A549 (cell line): ENCODE measurements around the gene CACNA1D.

Experiments
- CHD2 ChIP-seq: fragments of 150-350 bp; IDR thresholded peaks from 2 replicates; pipeline ENCODE4 v1.6.1; 2014; ENCODE audit warnings: low read length; ENCODE audit not compliant: partially characterized antibody
- ESRRA ChIP-seq: fragments of 150-350 bp; IDR thresholded peaks from 2 replicates; pipeline ENCODE4 v1.6.1; 2014; ENCODE audit warnings: mild to moderate bottlenecking, low read length, borderline replicate concordance
- JUN ChIP-seq, 2 experiments: fragments of >200 bp; sonication (Bioruptor Twin); formaldehyde crosslinking; IDR thresholded peaks; 2 replicates in 1 of 2; 3 replicates in 1 of 2; pipeline ENCODE4 v1.6.1; 2016 to 2017
- NFE2L2 ChIP-seq: fragments of 150-350 bp; conservative IDR thresholded peaks from 2 replicates; pipeline ENCODE4 v1.6.1; 2014; ENCODE audit warnings: low read length
- POLR2A ChIP-seq: IDR thresholded peaks from 2 replicates; pipeline ENCODE4 v1.6.1; 2012; ENCODE audit warnings: mild to moderate bottlenecking, low read length
- SMC3 ChIP-seq: fragments of >200 bp; sonication (Bioruptor Twin); formaldehyde crosslinking; IDR thresholded peaks from 3 replicates; pipeline ENCODE4 v1.6.1; 2018; ENCODE audit warnings: inconsistent platforms
- ZNF302 ChIP-seq: fragments of 250-450 bp; sonication (Bioruptor Pico); IDR thresholded peaks from 2 replicates; pipeline ENCODE4 v1.9.0; 2021; ENCODE audit warnings: inconsistent platforms, mild to moderate bottlenecking, moderate library complexity
- TF ChIP-seq, protein P1 (sequence below): fragments of >200 bp; sonication (Bioruptor Twin); formaldehyde crosslinking; IDR thresholded peaks from 3 replicates; pipeline ENCODE4 v1.5.1; 2016
- TF ChIP-seq, protein P2 (sequence below): IDR thresholded peaks from 2 replicates; pipeline ENCODE4 v1.6.1; 2012

DNA sequence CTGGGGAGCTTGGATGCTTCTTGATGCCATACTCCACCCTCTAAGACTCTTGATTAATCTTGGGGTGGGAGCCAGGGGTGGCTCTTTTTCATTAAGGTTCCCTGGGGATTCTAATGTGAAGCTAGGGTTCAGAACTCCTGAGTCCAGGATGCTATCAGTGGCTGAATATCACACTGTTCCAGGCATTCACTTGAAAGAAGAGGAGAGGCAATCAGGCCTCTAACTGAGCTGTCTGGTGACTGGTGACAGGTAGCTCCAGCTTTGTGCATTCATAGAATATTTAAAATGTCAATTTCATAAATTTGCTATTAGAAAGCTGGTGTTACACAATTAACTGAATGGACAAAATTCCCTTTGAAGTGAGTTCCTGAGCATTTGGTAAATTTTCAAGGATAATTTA is 212.8 kb downstream of the CACNA1D start:
- TF ChIP-seq, protein P1, sequence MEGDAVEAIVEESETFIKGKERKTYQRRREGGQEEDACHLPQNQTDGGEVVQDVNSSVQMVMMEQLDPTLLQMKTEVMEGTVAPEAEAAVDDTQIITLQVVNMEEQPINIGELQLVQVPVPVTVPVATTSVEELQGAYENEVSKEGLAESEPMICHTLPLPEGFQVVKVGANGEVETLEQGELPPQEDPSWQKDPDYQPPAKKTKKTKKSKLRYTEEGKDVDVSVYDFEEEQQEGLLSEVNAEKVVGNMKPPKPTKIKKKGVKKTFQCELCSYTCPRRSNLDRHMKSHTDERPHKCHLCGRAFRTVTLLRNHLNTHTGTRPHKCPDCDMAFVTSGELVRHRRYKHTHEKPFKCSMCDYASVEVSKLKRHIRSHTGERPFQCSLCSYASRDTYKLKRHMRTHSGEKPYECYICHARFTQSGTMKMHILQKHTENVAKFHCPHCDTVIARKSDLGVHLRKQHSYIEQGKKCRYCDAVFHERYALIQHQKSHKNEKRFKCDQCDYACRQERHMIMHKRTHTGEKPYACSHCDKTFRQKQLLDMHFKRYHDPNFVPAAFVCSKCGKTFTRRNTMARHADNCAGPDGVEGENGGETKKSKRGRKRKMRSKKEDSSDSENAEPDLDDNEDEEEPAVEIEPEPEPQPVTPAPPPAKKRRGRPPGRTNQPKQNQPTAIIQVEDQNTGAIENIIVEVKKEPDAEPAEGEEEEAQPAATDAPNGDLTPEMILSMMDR: no peak
- TF ChIP-seq ESRRA (no peak), NFE2L2 (no peak), JUN (IDR thresholded peaks at IDR 0.05) (no peak), SMC3 (no peak), ZNF302 (CRISPR knock-in tag) (no peak), CHD2 (no peak), POLR2A (no peak)
- TF ChIP-seq, protein P2, sequence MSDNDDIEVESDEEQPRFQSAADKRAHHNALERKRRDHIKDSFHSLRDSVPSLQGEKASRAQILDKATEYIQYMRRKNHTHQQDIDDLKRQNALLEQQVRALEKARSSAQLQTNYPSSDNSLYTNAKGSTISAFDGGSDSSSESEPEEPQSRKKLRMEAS: no peak
